NB4 (cell line): ENCODE results near the gene MSGN1.
"Not testable (repeated sequence)": the region's sequence is repeated elsewhere in the genome, so short reads cannot be mapped to it uniquely, and the experiment has no call there.

ENCODE experiments used
- DNase-seq: peaks from one replicate; pipeline ENCODE4 v3.0.0; 2010; ENCODE audit warnings: low read depth
- H3K4me3 ChIP-seq: one replicate; pipeline ENCODE4 v1.5.1; 2011; ENCODE audit warnings: mild to moderate bottlenecking, low read depth, low read length, moderate library complexity
- CTCF ChIP-seq: IDR thresholded peaks from one replicate; pipeline ENCODE4 v1.5.1; 2012; ENCODE audit warnings: low read depth, low read length
- MAX ChIP-seq: IDR thresholded peaks from 2 replicates; pipeline ENCODE4 v1.6.1; 2011; ENCODE audit warnings: low read depth, low read length
- MYC ChIP-seq: IDR thresholded peaks from 2 replicates; pipeline ENCODE4 v1.6.1; 2011; ENCODE audit warnings: low read depth, low read length
- POLR2A ChIP-seq: IDR thresholded peaks from 2 replicates; pipeline ENCODE4 v1.6.1; 2011; ENCODE audit warnings: mild to moderate bottlenecking; ENCODE audit not compliant: insufficient read length; ENCODE audit errors: extremely low read depth

Gene MSGN1

GRCh38 chr2:17821080-17821479 lies 4.8 kb downstream of the MSGN1 start:
- H3K4me3 ChIP-seq, result no peak overlapping the region
- DNase-seq, result no peak
- TF ChIP-seq MYC, result no peak
- no peak for TF ChIP-seq MAX
- TF ChIP-seq POLR2A, result no peak
- no peak for TF ChIP-seq CTCF

GRCh38 chr2:17821535-17822444 lies 5.5 kb downstream of the MSGN1 start:
- H3K4me3 ChIP-seq, result no peak overlapping the region
- TF ChIP-seq CTCF (no peak), POLR2A (no peak), MYC (no peak), MAX (no peak)
- no peak for DNase-seq

DNA sequence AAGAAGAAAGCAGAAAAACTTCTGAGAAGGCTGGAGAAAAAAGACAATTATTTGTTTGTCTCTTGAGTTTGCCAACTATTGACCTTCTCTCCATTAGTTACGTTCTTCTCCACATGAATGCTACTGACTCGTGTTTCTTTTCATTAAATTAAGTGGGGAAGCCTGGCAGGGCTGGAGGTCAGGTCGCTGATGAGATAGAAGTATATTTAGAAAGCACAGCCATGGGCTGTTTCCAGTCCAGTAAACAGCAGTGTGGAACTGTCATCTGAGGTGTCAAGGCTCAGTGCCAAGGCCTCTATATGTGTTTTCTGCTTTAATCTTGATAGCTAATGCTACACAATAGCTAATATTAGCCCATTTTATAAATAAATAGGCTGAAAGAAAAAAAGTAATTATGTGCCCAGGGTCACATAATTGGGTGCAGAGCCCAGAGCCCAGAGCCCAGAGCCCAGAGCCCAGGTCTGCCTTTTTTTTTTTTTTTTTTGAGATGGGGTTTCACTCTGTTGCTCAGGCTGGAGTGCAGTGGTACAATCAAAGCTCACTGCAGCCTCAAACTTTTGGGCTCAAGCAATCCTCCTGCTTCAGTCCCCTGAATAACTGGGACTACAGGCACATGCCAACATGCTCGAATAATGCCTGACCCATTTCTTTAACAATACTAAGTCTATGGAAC lies 6.3 kb downstream of the MSGN1 start:
- no peak overlapping the region for H3K4me3 ChIP-seq
- DNase-seq, result no peak
- TF ChIP-seq POLR2A (no peak), MYC (no peak), CTCF (no peak), MAX (no peak)

- not testable (repeated sequence) for H3K4me3 ChIP-seq, DNase-seq
Measured at GRCh38 chr2:17823646-17824045, 7.4 kb downstream of the MSGN1 start.

- no peak for TF ChIP-seq MAX
- TF ChIP-seq MYC, result no peak
- no peak for TF ChIP-seq CTCF
- no peak for TF ChIP-seq POLR2A
- no peak for DNase-seq
- H3K4me3 ChIP-seq, result no peak overlapping the region
Measured at GRCh38 chr2:17827316-17827715, 11.1 kb downstream of the MSGN1 start.

DNA sequence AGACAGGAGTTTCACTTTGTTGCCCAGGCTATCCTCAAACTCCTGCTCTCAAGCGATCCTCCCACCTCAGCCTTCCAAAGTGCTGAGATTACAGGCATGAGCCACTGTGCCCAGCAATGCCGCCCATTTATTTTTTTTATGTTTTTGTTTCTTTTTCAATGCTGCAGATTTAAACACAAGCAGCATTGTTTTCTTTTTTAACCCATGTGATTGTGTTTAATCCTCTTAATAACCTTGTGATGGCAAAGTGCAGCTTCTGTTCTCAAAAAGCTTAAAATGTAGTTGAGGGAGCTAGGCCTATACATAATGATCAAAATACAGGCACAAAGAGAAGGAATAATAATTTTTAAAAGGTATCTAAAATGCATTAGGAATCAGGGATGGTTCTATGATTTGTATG lies 11.5 kb downstream of the MSGN1 start:
- H3K4me3 ChIP-seq, result no peak overlapping the region
- DNase-seq, result no peak
- TF ChIP-seq MYC, result no peak
- no peak for TF ChIP-seq POLR2A
- no peak for TF ChIP-seq MAX
- no peak for TF ChIP-seq CTCF
